ENCODE results near the gene KCTD3.

DNA sequence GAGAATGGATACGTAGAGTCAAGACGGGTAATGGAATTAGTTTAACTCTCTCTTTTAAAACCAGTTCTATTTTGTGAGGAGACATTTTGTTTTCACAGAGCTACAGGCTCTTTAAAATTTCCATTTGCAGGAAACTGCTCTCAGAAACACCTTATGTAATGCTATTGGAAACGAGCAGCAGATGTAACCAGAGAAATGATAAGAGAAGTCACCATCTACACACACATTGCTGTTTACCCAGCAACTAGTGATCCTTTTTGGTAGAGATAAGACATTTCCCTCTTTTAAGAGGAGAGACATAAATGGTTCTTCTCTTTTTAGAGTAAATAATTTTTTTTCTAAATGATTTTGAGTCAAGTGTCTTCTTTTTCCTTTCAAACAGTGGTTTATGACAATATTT lies 80.6 kb downstream of the KCTD3 start:
- TF ChIP-seq, protein P1, sequence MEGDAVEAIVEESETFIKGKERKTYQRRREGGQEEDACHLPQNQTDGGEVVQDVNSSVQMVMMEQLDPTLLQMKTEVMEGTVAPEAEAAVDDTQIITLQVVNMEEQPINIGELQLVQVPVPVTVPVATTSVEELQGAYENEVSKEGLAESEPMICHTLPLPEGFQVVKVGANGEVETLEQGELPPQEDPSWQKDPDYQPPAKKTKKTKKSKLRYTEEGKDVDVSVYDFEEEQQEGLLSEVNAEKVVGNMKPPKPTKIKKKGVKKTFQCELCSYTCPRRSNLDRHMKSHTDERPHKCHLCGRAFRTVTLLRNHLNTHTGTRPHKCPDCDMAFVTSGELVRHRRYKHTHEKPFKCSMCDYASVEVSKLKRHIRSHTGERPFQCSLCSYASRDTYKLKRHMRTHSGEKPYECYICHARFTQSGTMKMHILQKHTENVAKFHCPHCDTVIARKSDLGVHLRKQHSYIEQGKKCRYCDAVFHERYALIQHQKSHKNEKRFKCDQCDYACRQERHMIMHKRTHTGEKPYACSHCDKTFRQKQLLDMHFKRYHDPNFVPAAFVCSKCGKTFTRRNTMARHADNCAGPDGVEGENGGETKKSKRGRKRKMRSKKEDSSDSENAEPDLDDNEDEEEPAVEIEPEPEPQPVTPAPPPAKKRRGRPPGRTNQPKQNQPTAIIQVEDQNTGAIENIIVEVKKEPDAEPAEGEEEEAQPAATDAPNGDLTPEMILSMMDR (IDR thresholded peaks at IDR 0.05), result no peak
- TF ChIP-seq POLR2A (IDR thresholded peaks at IDR 0.05), result no peak

Data from right lobe of liver (tissue), 4 donors.